ENCODE results near the gene TTC34. TPM values are rescaled to one million over a fixed set of nuclear protein-coding genes. Genes with fewer than 3 reads are reported as not detected.
"Not testable (repeated sequence)": the region's sequence is repeated elsewhere in the genome, so short reads cannot be mapped to it uniquely, and the experiment has no call there.

TTC34 gene
- total RNA-seq, 4 donors from 2014 or later = 0.14 to 6.0 (median 0.75) TPM

- H3K9me3 ChIP-seq; DNase-seq; in situ Hi-C loops (cut with MboI; ENCODE audit: low pct_ligation_motif_present in 1 of 4, low pct_unique_long_range_greater_than_20kb in 1 of 4, low sequenced_read_pairs in 3 of 4); H3K27me3 ChIP-seq; H3K36me3 ChIP-seq; H3K4me1 ChIP-seq; H3K4me3 ChIP-seq; intact Hi-C loops (cut with DNase I; ENCODE audit: low total_unique reads); H3K27ac ChIP-seq: not testable (repeated sequence)
- WGBS, 2 donors (ENCODE audit: low coverage in 1 of 2) = 28% methylated on average over 8 of the region's 9 CpGs; no CpG with 5 or more reads in 1 of the 2 donors
Observed at GRCh38 chr1:2684878-2685277, 116.6 kb downstream of the TTC34 start.

GRCh38 chr1:2684000-2684399 lies 117.5 kb downstream of the TTC34 start:
- intact Hi-C loops (cut with DNase I; ENCODE audit: low total_unique reads); H3K36me3 ChIP-seq; H3K4me3 ChIP-seq; H3K9me3 ChIP-seq; in situ Hi-C loops (cut with MboI; ENCODE audit: low pct_ligation_motif_present in 1 of 4, low pct_unique_long_range_greater_than_20kb in 1 of 4, low sequenced_read_pairs in 3 of 4); H3K27ac ChIP-seq; H3K4me1 ChIP-seq; H3K27me3 ChIP-seq: not testable (repeated sequence)
- 43 to 44% methylated on average over 2 to 7 of the region's 7 CpGs for WGBS, 2 donors (ENCODE audit: low coverage in 1 of 2)
- DNase-seq = peak; percentile 33

GRCh38 chr1:2683321-2683741 lies 118.2 kb downstream of the TTC34 start:
- H3K4me3 ChIP-seq; DNase-seq; H3K27me3 ChIP-seq; H3K27ac ChIP-seq; intact Hi-C loops (cut with DNase I; ENCODE audit: low total_unique reads); H3K9me3 ChIP-seq; H3K36me3 ChIP-seq; H3K4me1 ChIP-seq; in situ Hi-C loops (cut with MboI; ENCODE audit: low pct_ligation_motif_present in 1 of 4, low pct_unique_long_range_greater_than_20kb in 1 of 4, low sequenced_read_pairs in 3 of 4): not testable (repeated sequence)
- WGBS, 2 donors (ENCODE audit: low coverage in 1 of 2) = 39% methylated on average over 9 of the region's 9 CpGs; no CpG with 5 or more reads in 1 of the 2 donors

- in situ Hi-C loops (cut with MboI; ENCODE audit: low pct_ligation_motif_present in 1 of 4, low pct_unique_long_range_greater_than_20kb in 1 of 4, low sequenced_read_pairs in 3 of 4) = not testable (repeated sequence)
- no CpG with 5 or more reads among the region's 11 CpGs for WGBS, 2 donors (ENCODE audit: low coverage in 1 of 2)
Observed at GRCh38 chr1:2682879-2683278, 118.6 kb downstream of the TTC34 start.

GRCh38 chr1:2676726-2677125 lies 124.8 kb downstream of the TTC34 start:
- intact Hi-C loops (cut with DNase I; ENCODE audit: low total_unique reads); H3K4me3 ChIP-seq; H3K9me3 ChIP-seq; H3K36me3 ChIP-seq; H3K27me3 ChIP-seq; H3K27ac ChIP-seq; DNase-seq; in situ Hi-C loops (cut with MboI; ENCODE audit: low pct_ligation_motif_present in 1 of 4, low pct_unique_long_range_greater_than_20kb in 1 of 4, low sequenced_read_pairs in 3 of 4); H3K4me1 ChIP-seq: not testable (repeated sequence)
- WGBS, 2 donors (ENCODE audit: low coverage in 1 of 2) = no CpG with 5 or more reads among the region's 10 CpGs

More at GRCh38 chr1:2682879-2683278, 118.6 kb downstream of the TTC34 start:
- H3K27ac ChIP-seq; H3K27me3 ChIP-seq; H3K4me3 ChIP-seq; H3K4me1 ChIP-seq; H3K9me3 ChIP-seq; DNase-seq; intact Hi-C loops (cut with DNase I; ENCODE audit: low total_unique reads); H3K36me3 ChIP-seq: not testable (repeated sequence)

- DNase-seq; H3K27me3 ChIP-seq; H3K4me3 ChIP-seq; H3K4me1 ChIP-seq; in situ Hi-C loops (cut with MboI; ENCODE audit: low pct_ligation_motif_present in 1 of 4, low pct_unique_long_range_greater_than_20kb in 1 of 4, low sequenced_read_pairs in 3 of 4); H3K9me3 ChIP-seq; H3K27ac ChIP-seq; intact Hi-C loops (cut with DNase I; ENCODE audit: low total_unique reads); H3K36me3 ChIP-seq: not testable (repeated sequence)
- WGBS, 2 donors (ENCODE audit: low coverage in 1 of 2) = 57% methylated on average over 7 of the region's 11 CpGs; no CpG with 5 or more reads in 1 of the 2 donors
Observed at GRCh38 chr1:2671656-2672055, 129.8 kb downstream of the TTC34 start.

GRCh38 chr1:2659806-2660205 lies 141.7 kb downstream of the TTC34 start:
- H3K9me3 ChIP-seq; DNase-seq; H3K4me3 ChIP-seq; intact Hi-C loops (cut with DNase I; ENCODE audit: low total_unique reads); H3K27me3 ChIP-seq; H3K27ac ChIP-seq; H3K36me3 ChIP-seq; H3K4me1 ChIP-seq; in situ Hi-C loops (cut with MboI; ENCODE audit: low pct_ligation_motif_present in 1 of 4, low pct_unique_long_range_greater_than_20kb in 1 of 4, low sequenced_read_pairs in 3 of 4): not testable (repeated sequence)
- WGBS, 2 donors (ENCODE audit: low coverage in 1 of 2) = 71% methylated on average over 4 of the region's 8 CpGs; no CpG with 5 or more reads in 1 of the 2 donors

GRCh38 chr1:2657909-2658308 lies 143.6 kb downstream of the TTC34 start:
- H3K27me3 ChIP-seq; in situ Hi-C loops (cut with MboI; ENCODE audit: low pct_ligation_motif_present in 1 of 4, low pct_unique_long_range_greater_than_20kb in 1 of 4, low sequenced_read_pairs in 3 of 4); DNase-seq; H3K4me3 ChIP-seq; H3K36me3 ChIP-seq; H3K4me1 ChIP-seq; H3K9me3 ChIP-seq; H3K27ac ChIP-seq; intact Hi-C loops (cut with DNase I; ENCODE audit: low total_unique reads): not testable (repeated sequence)
- 60% methylated on average over 1 of the region's 10 CpGs; no CpG with 5 or more reads in 1 of the 2 donors for WGBS, 2 donors (ENCODE audit: low coverage in 1 of 2)

GRCh38 chr1:2657124-2657523 lies 144.4 kb downstream of the TTC34 start:
- H3K36me3 ChIP-seq; H3K4me3 ChIP-seq; H3K9me3 ChIP-seq; H3K27me3 ChIP-seq; in situ Hi-C loops (cut with MboI; ENCODE audit: low pct_ligation_motif_present in 1 of 4, low pct_unique_long_range_greater_than_20kb in 1 of 4, low sequenced_read_pairs in 3 of 4); DNase-seq; intact Hi-C loops (cut with DNase I; ENCODE audit: low total_unique reads); H3K27ac ChIP-seq; H3K4me1 ChIP-seq: not testable (repeated sequence)
- 22% methylated on average over 4 of the region's 12 CpGs; no CpG with 5 or more reads in 1 of the 2 donors for WGBS, 2 donors (ENCODE audit: low coverage in 1 of 2)

- H3K9me3 ChIP-seq; H3K27me3 ChIP-seq; intact Hi-C loops (cut with DNase I; ENCODE audit: low total_unique reads); H3K4me1 ChIP-seq; in situ Hi-C loops (cut with MboI; ENCODE audit: low pct_ligation_motif_present in 1 of 4, low pct_unique_long_range_greater_than_20kb in 1 of 4, low sequenced_read_pairs in 3 of 4); H3K36me3 ChIP-seq; H3K27ac ChIP-seq; H3K4me3 ChIP-seq: not testable (repeated sequence)
- 12 to 39% methylated on average over 11 to 16 of the region's 16 CpGs for WGBS, 2 donors (ENCODE audit: low coverage in 1 of 2)
- DNase-seq = peak; percentile 14
Observed at GRCh38 chr1:2655598-2656434, 145.7 kb downstream of the TTC34 start.

- H3K36me3 ChIP-seq; H3K27me3 ChIP-seq; H3K4me1 ChIP-seq; intact Hi-C loops (cut with DNase I; ENCODE audit: low total_unique reads); H3K9me3 ChIP-seq; H3K27ac ChIP-seq; H3K4me3 ChIP-seq; DNase-seq; in situ Hi-C loops (cut with MboI; ENCODE audit: low pct_ligation_motif_present in 1 of 4, low pct_unique_long_range_greater_than_20kb in 1 of 4, low sequenced_read_pairs in 3 of 4): not testable (repeated sequence)
- 35 to 42% methylated on average over 14 of the region's 14 CpGs for WGBS, 2 donors (ENCODE audit: low coverage in 1 of 2)
Observed at GRCh38 chr1:2654443-2654948, 147.0 kb downstream of the TTC34 start.
